Islet precursor cell (in vitro differentiated cells): Measurements from ENCODE around the gene TBPL2.
"Not testable (repeated sequence)": the region's sequence is repeated elsewhere in the genome, so short reads cannot be mapped to it uniquely, and the experiment has no call there.

Experiments
- DNase-seq: peaks from one replicate; pipeline ENCODE4 v3.0.0-alpha.2; 2018

TBPL2 gene

GRCh38 chr14:55440385-55440784, at the start of gene TBPL2:
Gene TBPL2, minus strand, starts transcription at chr14:55440616. Its CDS starts 167 bp downstream, at chr14:55440449.
- peak; percentile 73 for DNase-seq

GRCh38 chr14:55488204-55488603, 47.8 kb upstream of the TBPL2 start:
- DNase-seq, result no peak

DNA sequence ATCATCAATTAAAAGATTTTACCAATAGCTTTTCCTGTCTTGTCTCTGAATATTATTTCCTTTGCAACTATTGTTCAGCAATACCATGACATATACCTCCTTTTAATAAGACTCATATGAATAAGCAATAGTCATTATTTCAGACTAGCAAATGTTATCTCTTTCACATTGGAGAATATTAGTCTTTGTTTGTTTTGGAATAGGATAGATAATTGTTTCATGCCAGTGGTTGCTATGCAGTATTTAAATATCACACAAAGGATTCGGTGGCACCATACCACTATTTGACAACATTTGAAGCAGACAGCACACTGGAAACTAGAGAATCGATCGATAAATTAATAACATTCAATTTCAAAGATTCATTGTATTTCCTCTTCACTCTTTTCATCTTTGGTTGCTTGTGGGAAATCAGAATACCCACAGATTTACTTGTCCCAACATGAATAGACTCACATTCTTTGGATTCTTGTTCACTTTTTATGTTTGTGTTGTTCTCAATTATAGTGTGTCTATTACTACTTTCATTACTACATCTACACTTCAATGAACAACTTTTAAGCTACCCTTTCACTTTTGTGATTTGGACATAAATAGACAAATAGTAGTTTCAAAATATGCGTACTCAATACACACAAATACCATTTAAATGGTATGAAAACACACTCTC, 42.7 kb upstream of the TBPL2 start:
- no peak for DNase-seq

DNA sequence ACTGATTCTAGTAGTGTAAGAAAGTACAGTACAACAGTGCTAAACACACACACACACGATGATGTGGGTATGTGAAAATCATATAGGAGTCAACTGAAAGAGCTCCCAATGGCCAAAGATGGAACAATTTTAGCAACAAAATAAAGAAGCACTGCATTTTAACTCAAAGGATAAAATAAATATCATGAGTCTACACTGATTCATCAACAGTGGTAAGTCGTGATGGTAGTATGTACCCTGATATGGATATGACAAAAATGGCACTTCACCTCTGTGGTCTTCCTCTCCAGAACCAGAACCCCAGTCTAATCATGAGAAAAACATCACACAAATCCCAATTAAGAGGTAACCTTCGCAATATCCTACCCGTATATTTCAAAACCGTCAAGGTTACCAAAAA, 41.4 kb upstream of the TBPL2 start:
- no peak for DNase-seq

DNA sequence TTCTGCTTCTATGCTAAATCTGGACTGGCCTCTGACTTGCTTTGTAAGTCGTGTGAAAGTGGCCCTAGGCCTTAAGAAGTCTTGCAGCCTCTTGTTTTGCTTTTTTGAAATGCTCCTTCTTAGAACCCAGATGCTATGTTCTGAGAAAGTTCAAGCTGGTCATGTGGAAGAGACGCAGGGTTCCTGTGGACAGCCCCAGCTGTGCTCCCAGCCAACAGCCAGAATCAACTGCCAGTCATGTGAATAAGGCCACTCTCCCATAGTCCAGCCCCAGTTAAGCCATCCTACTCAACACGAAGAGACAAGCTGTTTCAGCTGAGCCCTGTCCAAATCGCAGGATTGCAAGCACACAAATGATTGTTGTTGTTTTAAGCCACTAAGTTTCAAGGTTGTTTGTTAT, 37.3 kb upstream of the TBPL2 start:
- no peak for DNase-seq

GRCh38 chr14:55476448-55476847, 36.0 kb upstream of the TBPL2 start:
- DNase-seq, result not testable (repeated sequence)

DNA sequence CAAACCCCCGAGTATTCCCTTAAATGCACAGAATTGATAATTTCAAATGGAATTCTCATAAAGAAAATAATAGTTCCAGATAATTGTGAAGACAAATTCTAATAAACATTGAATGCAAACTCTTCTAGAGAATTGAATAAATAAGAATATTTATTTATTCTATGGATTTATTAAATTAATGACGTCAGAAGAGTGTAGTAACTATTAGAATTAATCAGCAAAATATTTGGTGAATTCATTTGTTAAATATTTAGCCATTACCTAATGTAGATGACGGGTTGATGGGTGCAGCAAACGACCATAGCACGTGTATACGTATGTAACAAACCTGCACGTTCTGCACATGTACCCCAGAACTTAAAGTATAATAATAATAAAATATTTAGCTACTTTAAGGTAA, 33.4 kb upstream of the TBPL2 start:
- DNase-seq, result no peak

DNA sequence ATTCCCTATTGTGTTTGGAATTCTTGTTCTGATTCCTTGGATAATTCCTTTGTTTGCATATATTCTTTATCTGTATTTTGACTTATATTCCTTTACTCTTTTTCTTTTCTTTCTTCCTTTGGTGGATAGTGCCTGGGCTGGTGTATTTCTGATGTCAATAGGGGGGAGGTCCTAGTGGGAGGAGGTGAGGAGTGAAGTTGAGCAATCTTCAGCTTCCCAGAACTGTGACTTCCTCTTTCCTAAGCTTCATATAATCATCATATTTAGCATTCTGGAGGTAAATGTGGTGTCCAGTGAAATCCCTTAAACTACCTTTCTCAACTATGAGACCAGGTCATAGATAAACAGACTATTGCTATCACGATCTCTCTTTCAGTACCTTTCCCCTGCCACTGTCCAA, 29.6 kb upstream of the TBPL2 start:
- DNase-seq, result no peak

DNA sequence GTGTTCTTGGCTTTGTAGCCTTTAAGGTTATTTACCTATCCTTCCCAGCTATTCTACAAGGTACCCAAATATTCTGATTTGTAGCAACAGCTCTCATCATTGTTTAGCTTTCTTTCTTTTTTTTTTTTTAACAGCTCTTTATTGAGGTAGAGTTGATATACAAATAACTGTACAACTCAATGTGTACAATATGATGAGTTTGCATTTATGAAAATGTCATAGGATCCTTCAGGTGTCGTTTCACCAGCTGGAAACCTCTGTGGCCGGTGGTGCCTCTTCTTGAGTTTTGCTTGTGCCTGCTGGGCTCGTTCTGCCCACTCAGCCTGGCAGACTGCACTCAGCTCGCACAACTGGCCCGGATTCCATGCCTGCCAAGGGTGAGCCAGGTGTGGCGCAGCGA, 26.9 kb upstream of the TBPL2 start:
- DNase-seq, result no peak

- DNase-seq, result no peak
These were observed 18.5 kb upstream of the TBPL2 start for GRCh38 chr14:55458800-55459515.

DNA sequence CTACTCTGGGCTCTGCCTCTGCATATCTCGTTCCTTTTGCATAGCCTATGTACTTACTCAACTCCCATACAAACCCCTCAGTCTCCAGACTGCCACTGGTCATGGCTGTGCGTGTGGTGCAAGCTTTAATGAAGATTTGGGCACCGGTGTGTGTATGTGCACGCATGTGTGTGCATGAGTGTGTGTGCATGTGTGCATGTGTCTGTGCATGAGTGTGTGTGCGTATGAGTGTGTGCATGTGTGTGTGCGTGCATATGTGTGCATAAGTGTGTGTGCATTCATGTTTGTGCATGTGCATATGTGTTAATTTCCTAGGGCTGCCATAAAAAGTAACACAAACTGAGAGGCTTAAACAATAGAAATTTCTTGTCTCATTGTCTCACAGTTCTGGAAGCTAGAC, 17.1 kb upstream of the TBPL2 start:
- DNase-seq, result no peak

GRCh38 chr14:55456411-55456810, 16.0 kb upstream of the TBPL2 start:
- not testable (repeated sequence) for DNase-seq

DNA sequence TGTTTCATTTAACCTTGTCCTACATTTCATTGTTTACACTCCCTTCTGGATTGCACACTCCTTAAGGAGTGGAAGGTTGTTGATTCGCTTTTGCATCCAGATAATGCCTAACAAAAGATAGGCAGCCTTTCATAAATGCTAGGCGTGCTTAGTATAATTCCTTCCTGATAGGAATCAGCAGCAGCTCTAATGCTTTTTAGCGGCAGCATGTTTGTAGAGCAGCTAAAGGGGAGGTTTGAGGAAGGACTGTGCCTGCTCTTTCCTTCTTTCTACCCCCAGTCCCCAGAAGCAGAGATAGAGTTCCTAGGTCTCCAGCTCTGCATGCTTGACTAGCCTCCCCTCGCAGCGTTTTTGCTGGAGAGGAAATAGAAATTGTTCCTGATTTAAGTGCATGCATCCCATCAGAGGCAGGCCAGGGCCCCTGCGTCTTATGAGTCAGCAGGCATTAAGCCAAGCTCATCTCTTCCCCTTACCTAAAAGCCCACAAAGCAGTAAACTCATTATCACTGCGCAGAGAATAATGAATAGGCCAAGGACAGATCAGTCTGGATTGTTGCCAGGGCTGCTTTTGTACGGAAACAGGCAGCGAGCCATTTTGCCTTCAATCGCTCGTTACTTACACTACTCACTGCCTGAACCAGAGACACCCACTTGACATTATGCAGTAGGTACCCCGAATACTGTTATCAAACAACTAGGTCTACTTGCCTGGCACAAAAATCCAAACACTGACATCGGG, 14.0 kb upstream of the TBPL2 start:
- peak; percentile 94 for DNase-seq

GRCh38 chr14:55451950-55452349, 11.5 kb upstream of the TBPL2 start:
- no peak for DNase-seq

GRCh38 chr14:55451398-55451797, 11.0 kb upstream of the TBPL2 start:
- DNase-seq, result no peak

GRCh38 chr14:55450987-55451386, 10.6 kb upstream of the TBPL2 start:
- no peak for DNase-seq

DNA sequence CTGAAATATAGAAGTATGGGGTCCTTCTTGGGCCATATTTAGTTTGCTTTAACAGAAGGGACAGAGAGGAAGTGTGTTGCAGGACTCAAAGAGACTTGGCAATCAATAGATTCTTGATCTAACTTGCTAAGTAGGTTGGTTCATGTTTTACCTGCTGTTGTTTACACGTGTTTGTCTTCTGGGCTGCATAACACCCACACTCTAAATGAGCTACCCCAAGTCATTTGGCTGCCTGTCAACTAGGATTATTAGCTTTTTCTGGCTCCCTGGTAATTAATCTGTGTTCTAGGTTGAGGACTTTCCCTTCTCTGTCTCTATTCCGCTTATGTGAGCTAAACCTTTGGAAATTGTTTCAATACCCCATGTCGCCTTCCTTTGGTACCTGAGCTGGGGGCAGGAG, 10.1 kb upstream of the TBPL2 start:
- DNase-seq, result no peak

DNA sequence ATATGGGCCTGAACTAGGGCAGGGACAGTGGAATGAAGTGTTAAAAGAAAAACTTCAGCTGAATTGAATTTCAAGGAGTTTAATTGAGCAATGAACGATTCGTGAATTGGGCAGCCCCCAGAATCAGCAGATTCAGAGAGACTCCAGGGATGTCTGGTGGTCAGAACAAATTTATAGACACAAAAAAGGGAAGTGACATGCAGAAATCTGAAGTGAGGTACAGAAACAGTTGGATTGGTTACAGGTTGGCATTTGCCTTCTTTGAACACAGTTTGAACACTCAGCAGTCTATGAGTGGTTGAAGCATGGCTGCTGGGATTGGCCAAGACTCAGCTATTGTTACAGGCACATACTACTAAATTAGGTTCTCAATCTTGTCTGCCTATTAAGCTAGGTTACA, 9.7 kb upstream of the TBPL2 start:
- DNase-seq, result no peak

DNA sequence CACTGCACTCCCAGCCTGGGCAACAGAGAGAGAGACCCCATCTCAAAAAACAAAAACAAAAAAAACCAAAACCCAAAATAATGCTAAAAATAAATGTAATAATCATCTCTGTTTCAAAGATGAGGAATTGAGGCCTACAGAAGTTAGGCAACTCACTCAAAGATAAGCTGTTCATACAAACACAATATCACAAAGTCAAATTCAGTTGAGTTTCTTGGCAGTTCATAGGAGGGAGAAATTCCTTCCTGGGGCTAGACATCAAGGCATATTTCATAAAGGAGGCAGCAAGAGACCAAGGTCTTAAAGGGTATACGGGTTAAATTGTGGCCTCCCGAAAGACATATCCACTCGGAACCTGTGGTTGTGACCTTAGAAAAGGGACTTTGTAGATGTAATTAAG, 8.7 kb upstream of the TBPL2 start:
- DNase-seq, result no peak

- DNase-seq, result peak; percentile 88
These were observed 7.8 kb upstream of the TBPL2 start for GRCh38 chr14:55448141-55448614.

GRCh38 chr14:55446833-55447232, 6.4 kb upstream of the TBPL2 start:
- no peak for DNase-seq

DNA sequence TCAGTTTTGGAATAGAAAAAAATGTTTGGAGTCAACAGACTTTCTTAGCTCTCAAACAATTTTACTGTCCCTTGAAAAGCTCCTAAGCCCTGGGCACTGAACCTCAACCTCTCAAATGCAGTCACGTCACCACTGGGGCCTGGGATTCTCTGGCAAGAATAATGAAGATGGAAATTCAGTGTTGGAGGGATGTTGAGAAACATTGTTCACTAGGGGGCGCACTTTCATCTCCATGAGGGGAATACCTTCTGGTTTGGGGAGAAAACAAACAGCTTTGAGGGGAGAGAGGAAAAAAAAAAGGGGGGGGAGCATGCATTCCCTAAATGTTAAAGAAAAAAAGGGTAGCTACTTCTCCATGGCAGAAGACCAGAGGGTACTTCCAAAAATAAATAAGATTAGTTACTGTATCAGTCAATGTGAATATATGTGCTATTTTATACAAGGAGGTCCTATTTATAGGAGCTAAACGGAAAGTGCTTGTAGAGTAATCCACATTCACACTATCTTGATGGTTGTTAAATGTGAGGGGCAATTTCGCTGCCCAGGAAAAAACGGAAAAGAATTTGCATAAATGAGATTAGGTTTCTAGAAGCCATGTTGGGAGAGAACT, 5.8 kb upstream of the TBPL2 start:
- DNase-seq, result peak; percentile 76

- no peak for DNase-seq
These were observed 870 bp upstream of the TBPL2 start for GRCh38 chr14:55441286-55441685.
